ENCODE results near the gene AGRP. TPM values are rescaled to one million over a fixed set of nuclear protein-coding genes. Genes with fewer than 3 reads are reported as not detected.

Gene AGRP
- total RNA-seq (2014; rRNA removed; shearing (Covaris generic)): not detected in 2 replicates

DNA sequence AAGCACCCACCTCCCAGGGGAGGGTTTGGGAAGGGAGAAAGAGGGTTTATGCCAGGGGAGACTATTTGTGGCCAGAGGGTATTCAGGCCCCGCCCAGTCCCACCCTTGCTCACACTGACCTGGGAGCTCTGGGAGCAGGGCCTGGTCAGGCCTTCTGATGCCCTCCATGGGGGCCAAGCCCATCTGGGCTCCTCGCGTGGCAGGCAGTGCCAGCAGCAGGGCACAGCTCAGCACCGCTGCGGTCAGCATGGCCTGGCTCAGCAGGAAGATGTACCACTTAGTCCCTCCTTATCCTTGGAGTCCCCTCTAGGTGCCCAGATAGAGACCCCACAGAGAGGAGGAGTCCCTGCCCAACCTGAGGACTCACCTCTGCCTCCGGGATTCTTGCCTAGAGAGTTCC lies at the start of gene AGRP:
AGRP (minus strand) TSS at position 398 of the 400 bp plus-strand sequence; CDS start at position 249, 149 bp downstream.
- no peak within 1 kb of the TSS for H3K27ac ChIP-seq
- no peak within 1 kb of the TSS for H3K4me3 ChIP-seq
- no peaks in the 10 kb centered on the region; the same call in 1 of the 2 replicates for H3K4me1 ChIP-seq
- no peaks in the 10 kb centered on the region for H3K9me3 ChIP-seq (replicated peaks)
- DNase-seq: no peak
- H3K36me3 ChIP-seq: no peaks in the 10 kb centered on the region
- H3K27me3 ChIP-seq: no peaks in the 10 kb centered on the region

DNA sequence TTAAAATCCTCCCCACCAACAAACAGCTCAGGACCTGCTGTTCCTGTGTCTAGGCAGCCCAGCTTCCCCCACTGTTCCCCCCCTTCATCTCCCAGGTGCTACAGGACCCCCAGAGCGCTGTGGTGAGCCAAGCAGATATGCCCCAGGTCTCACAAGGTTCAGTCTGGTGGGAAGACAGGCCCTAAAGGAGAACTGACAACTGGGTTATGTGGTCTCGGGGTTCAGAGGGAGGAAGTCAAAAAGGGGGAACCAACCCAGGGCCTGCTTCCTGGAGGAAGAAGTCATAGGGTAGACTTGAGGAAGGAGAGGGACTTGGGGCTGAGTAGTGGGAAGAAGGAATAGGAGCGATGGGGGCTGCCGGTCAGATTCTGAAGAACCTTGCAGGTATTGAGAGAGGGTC lies 47.9 kb upstream of the AGRP start:
- DNase-seq: no peak
- Histone ChIP-seq H3K27me3 (no peaks in the 10 kb centered on the region), H3K4me3 (no peak overlapping the region), H3K9me3 (replicated peaks) (no peaks in the 10 kb centered on the region), H3K4me1 (no peaks in the 10 kb centered on the region; the same call in 1 of the 2 replicates), H3K36me3 (no peaks in the 10 kb centered on the region), H3K27ac (no peak overlapping the region)

- Histone ChIP-seq H3K27ac (peak overlapping the region; percentile 79), H3K4me3 (peak overlapping the region; percentile 98), H3K36me3 (no peaks in the 10 kb centered on the region), H3K4me1 (no peaks in the 10 kb centered on the region; the same call in 1 of the 2 replicates), H3K9me3 (replicated peaks) (no peaks in the 10 kb centered on the region), H3K27me3 (no peaks in the 10 kb centered on the region)
- peak; percentile 67 to 77 for DNase-seq
Measured at GRCh38 chr16:67530013-67530939, 46.9 kb upstream of the AGRP start.

DNA sequence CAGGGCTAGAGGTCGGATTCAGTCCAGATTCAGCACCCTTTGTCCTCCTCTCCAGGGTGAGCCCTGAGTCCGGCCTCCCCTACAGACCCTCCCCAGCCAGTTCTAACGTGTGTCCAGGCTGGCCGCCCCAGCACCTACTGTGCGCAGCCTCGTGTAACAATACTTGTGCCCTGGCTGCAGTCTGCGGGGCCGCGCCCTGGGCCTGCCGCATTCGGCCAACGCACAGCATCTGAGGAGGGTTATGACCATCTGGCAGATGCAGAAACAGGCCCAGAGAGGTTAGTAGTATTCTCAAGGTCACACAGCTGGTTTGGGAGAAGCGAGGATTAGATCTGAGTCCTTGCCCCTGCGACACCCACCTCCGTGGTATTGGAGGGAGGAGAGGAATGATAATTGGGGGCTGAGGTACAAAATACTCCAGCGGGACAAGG lies 46.2 kb upstream of the AGRP start:
- H3K27me3 ChIP-seq: no peaks in the 10 kb centered on the region; the same call in 1 of the 2 replicates

DNA sequence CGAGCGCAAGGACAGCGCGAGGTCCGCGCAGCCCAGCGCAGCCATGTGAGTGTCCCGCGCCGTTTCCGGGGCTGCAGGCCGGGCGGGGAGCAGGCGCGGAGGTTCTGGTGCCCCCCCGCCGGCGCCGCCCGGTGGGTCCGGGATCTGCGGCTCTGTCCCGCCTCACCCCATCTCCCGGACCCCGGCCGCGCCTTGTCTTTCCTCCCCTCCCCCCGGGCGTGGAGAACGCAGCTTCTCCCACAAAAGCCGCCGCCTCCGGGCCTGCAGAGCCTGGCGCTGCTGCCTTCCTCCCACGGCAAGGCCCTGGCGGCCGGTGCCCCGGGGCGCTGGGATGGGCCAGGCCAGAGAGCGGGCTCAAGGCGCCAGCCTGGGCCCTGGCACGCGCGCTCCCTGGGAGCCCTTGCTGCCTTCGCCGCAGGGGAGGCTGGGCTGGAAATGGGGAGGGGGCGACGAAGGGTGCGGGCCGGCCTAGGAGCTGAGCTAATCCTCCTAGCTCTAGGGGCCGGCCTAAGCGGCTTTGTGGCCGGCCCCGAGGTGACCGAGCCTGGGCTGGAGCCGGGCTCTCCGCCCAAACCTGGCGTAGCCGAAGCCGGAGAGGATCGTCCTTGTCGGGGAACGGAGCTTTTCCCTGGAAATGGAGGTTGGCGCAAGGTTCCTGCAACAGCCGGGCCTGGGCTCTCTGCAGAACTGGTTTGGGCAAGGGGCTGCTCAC lies 45.7 kb upstream of the AGRP start:
- no peaks in the 10 kb centered on the region; the same call in 1 of the 2 replicates for H3K27me3 ChIP-seq
- H3K9me3 ChIP-seq (replicated peaks): no peaks in the 10 kb centered on the region
- H3K27ac ChIP-seq: peak overlapping the region; percentile 79
- H3K36me3 ChIP-seq: no peaks in the 10 kb centered on the region
- peak overlapping the region; percentile 98 for H3K4me3 ChIP-seq
- no peaks in the 10 kb centered on the region; the same call in 1 of the 2 replicates for H3K4me1 ChIP-seq
- peak; percentile 40 to 45 for DNase-seq

More for the DNA sequence above, 46.2 kb upstream of the AGRP start:
- DNase-seq: no peak
- H3K9me3 ChIP-seq (replicated peaks): no peaks in the 10 kb centered on the region
- H3K36me3 ChIP-seq: no peaks in the 10 kb centered on the region
- H3K27ac ChIP-seq: peak overlapping the region; percentile 79
- peak overlapping the region; percentile 98 for H3K4me3 ChIP-seq
- no peaks in the 10 kb centered on the region; the same call in 1 of the 2 replicates for H3K4me1 ChIP-seq

DNA sequence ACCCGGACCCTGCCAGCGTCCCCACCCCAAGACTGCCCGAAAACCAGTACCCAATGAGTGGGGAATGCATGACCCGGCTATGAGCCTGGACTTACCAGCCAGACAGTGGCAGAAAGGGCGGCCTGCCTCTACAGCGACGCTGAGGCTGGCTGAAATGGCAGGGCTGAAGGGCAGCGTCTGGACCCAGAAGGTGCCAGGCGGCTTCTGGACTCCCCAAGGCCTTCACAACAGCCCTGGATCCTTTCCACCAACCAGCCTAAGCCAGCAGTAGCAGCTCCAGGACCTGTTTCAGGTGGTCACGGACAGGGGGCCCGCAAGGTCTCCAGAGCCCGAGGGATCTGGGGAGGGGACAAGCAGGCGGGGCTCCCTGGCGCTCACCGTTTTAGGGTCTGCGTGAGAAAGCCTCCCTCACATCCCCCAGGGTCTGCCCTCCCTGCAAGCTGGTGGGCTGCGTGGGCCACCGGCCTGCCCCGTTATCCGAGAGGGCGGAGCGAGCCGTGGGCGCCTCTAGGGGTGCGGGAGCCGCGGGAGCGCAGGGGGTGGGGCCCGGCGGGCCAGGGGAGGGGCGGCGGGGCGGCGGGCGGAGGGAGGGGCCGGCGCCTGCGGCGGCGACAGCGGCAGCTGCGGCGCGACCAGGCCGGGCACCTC lies 45.0 kb upstream of the AGRP start, which contains the start of gene RIPOR1:
RIPOR1 (plus strand) TSS at position 608 of the 648 bp plus-strand sequence. CDS start 9,618 bp downstream, outside the sequence.
- DNase-seq: peak; percentile 46 to 61
- H3K9me3 ChIP-seq (replicated peaks): no peaks in the 10 kb centered on the region
- H3K27me3 ChIP-seq: no peaks in the 10 kb centered on the region; the same call in 1 of the 2 replicates
- no peaks in the 10 kb centered on the region for H3K36me3 ChIP-seq
- H3K4me3 ChIP-seq: peak within 1 kb of the TSS; percentile 98
- H3K27ac ChIP-seq: peak within 1 kb of the TSS; percentile 79
- H3K4me1 ChIP-seq: no peaks in the 10 kb centered on the region; the same call in 1 of the 2 replicates

- Histone ChIP-seq H3K4me1 (no peaks in the 10 kb centered on the region; the same call in 1 of the 2 replicates), H3K9me3 (replicated peaks) (no peaks in the 10 kb centered on the region), H3K36me3 (no peaks in the 10 kb centered on the region), H3K4me3 (no peak overlapping the region), H3K27me3 (no peaks in the 10 kb centered on the region; the same call in 1 of the 2 replicates), H3K27ac (no peak overlapping the region)
- no peak for DNase-seq
Measured at GRCh38 chr16:67526149-67526791, 42.9 kb upstream of the AGRP start.

DNA sequence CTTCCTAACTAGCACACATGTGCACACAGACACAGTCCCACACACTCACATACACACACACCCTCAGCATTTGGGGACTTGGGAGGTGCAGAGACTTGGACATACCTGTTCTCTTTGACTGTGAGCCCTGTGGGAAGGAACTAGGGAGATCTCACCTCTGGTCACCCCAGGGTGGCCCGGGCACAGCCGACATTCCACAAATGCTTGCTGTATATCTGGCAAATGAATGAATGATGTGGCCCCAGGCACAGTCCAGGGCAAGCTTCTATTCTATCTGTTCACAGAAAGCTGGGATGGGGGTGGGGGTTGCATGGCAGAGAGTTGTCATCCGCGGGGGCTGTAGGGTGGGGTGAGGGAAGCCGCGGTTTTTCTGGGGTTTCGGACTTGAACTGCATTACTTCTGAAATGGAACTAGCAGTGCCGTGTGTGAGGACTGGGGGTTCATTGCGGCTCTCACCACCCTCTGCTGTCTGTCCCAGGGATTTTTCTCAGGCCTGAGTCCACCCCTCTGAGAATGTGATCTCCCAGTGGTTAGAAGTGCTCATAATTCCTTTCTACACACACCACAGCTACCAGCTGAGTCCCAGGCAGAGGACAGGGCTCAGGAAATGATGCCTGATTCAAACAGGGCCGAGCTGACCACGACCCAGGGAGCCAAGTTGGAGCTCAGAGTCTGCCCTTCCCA lies 42.0 kb upstream of the AGRP start:
- no peak for DNase-seq
- no peaks in the 10 kb centered on the region for H3K36me3 ChIP-seq
- H3K9me3 ChIP-seq (replicated peaks): no peaks in the 10 kb centered on the region
- H3K4me3 ChIP-seq: no peak overlapping the region
- H3K27ac ChIP-seq: no peak overlapping the region
- no peaks in the 10 kb centered on the region for H3K4me1 ChIP-seq
- no peaks in the 10 kb centered on the region; the same call in 1 of the 2 replicates for H3K27me3 ChIP-seq

GRCh38 chr16:67521095-67521804 lies 37.9 kb upstream of the AGRP start:
- peak; percentile 88 to 94 for DNase-seq
- H3K27me3 ChIP-seq: no peaks in the 10 kb centered on the region; the same call in 1 of the 2 replicates
- no peaks in the 10 kb centered on the region for H3K36me3 ChIP-seq

GRCh38 chr16:67519242-67519641 lies 35.9 kb upstream of the AGRP start:
- H3K27me3 ChIP-seq: no peaks in the 10 kb centered on the region
- H3K9me3 ChIP-seq (replicated peaks): no peaks in the 10 kb centered on the region
- no peak for DNase-seq
- no peaks in the 10 kb centered on the region for H3K36me3 ChIP-seq
- H3K27ac ChIP-seq: no peak overlapping the region
- H3K4me1 ChIP-seq: no peaks in the 10 kb centered on the region
- H3K4me3 ChIP-seq: no peak overlapping the region

More at GRCh38 chr16:67521095-67521804, 37.9 kb upstream of the AGRP start:
- Histone ChIP-seq H3K27ac (no peak overlapping the region), H3K4me3 (peak overlapping the region; percentile 50), H3K9me3 (replicated peaks) (no peaks in the 10 kb centered on the region), H3K4me1 (no peaks in the 10 kb centered on the region)

- no peak overlapping the region for H3K27ac ChIP-seq
- H3K9me3 ChIP-seq (replicated peaks): no peaks in the 10 kb centered on the region
- no peaks in the 10 kb centered on the region for H3K36me3 ChIP-seq
- H3K27me3 ChIP-seq: no peaks in the 10 kb centered on the region
- DNase-seq: no peak
- no peak overlapping the region for H3K4me3 ChIP-seq
- no peaks in the 10 kb centered on the region for H3K4me1 ChIP-seq
Measured at GRCh38 chr16:67518676-67519075, 35.3 kb upstream of the AGRP start.

DNA sequence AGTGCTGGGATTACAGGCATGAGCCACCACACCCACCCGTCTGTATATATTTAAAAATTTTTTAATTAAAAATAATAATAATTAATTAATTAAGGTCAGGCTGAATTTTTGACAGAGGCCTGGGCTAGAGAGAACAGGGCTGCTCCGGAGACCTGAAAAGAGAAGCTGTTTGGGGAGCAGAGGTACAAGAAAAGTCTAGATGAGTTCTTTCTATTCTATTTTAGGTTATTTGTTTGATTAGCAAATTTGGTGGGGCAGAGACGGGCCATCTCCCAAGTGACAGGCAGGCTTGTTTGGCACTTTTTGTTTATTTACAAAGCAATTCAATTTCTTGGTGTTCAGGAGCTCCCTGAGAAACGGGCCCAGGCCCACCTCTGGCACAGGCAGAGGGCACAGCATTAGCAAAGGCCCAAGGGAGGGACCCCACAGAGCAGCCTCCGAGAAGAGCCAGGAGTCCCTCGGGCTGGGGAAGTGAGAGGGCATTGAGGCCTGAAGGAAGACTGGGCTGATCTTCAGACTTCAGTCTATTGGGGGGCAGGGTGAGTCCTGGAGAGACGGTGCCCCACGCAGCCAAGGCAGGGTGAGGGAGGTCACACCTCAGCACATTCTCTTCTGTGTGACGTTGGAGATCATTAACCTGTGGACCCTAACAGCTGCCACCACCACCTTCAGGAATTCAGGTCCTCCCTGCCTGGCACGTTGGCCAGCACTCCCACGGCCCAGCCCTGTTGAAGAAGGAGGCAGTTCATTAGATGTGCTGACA lies 34.5 kb upstream of the AGRP start:
- Histone ChIP-seq H3K9me3 (replicated peaks) (no peaks in the 10 kb centered on the region), H3K36me3 (no peaks in the 10 kb centered on the region), H3K27me3 (no peaks in the 10 kb centered on the region), H3K4me3 (no peak overlapping the region), H3K27ac (no peak overlapping the region), H3K4me1 (no peaks in the 10 kb centered on the region)
- no peak for DNase-seq
